ENCODE results near the gene FOXK1. TPM values are rescaled to one million over a fixed set of nuclear protein-coding genes. Genes with fewer than 3 reads are reported as not detected.

FOXK1 gene
- total RNA-seq, 3 donors from 2014 or later: 30.1 to 48.5 (median 33.4) TPM

- no peaks in the 10 kb centered on the region for H3K36me3 ChIP-seq (ENCODE audit: low read depth)
- intact Hi-C loops (cut with DNase I, micrococcal nuclease): no loop called here
- DNase-seq (no peak), ATAC-seq (no peak)
- TF ChIP-seq, protein P1, sequence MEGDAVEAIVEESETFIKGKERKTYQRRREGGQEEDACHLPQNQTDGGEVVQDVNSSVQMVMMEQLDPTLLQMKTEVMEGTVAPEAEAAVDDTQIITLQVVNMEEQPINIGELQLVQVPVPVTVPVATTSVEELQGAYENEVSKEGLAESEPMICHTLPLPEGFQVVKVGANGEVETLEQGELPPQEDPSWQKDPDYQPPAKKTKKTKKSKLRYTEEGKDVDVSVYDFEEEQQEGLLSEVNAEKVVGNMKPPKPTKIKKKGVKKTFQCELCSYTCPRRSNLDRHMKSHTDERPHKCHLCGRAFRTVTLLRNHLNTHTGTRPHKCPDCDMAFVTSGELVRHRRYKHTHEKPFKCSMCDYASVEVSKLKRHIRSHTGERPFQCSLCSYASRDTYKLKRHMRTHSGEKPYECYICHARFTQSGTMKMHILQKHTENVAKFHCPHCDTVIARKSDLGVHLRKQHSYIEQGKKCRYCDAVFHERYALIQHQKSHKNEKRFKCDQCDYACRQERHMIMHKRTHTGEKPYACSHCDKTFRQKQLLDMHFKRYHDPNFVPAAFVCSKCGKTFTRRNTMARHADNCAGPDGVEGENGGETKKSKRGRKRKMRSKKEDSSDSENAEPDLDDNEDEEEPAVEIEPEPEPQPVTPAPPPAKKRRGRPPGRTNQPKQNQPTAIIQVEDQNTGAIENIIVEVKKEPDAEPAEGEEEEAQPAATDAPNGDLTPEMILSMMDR (IDR thresholded peaks at IDR 0.05): no peak
- peaks cover 17% of the 10 kb centered on the region for H3K4me1 ChIP-seq (ENCODE audit: low read depth)
- no peak overlapping the region for H3K4me3 ChIP-seq
- H3K9me3 ChIP-seq: no peaks in the 10 kb centered on the region
Observed at GRCh38 chr7:4779118-4779517, 97.0 kb downstream of the FOXK1 start.

GRCh38 chr7:4781366-4782069 is 99.4 kb downstream of the FOXK1 start:
- H3K4me3 ChIP-seq: no peak overlapping the region
- TF ChIP-seq, protein P1 (IDR thresholded peaks at IDR 0.05): no peak
- H3K36me3 ChIP-seq (ENCODE audit: low read depth): no peaks in the 10 kb centered on the region
- DNase-seq: no peak
- ATAC-seq: no peak
- intact Hi-C loops (cut with DNase I, micrococcal nuclease): no loop called here
- H3K4me1 ChIP-seq (ENCODE audit: low read depth): peaks cover 10% of the 10 kb centered on the region
- no peaks in the 10 kb centered on the region for H3K9me3 ChIP-seq

- peaks cover 6% of the 10 kb centered on the region for H3K4me1 ChIP-seq (ENCODE audit: low read depth)
- no peak for ATAC-seq
- intact Hi-C loops (cut with DNase I, micrococcal nuclease): no loop called here
- no peak overlapping the region for H3K4me3 ChIP-seq
- H3K36me3 ChIP-seq (ENCODE audit: low read depth): no peaks in the 10 kb centered on the region
- no peaks in the 10 kb centered on the region for H3K9me3 ChIP-seq
- TF ChIP-seq, protein P1 (IDR thresholded peaks at IDR 0.05): no peak
- no peak for DNase-seq
Observed at GRCh38 chr7:4782333-4783291, 100.5 kb downstream of the FOXK1 start.

- ATAC-seq (no peak), DNase-seq (no peak)
- Histone ChIP-seq H3K4me1 (ENCODE audit: low read depth) (peaks cover 1% of the 10 kb centered on the region), H3K36me3 (ENCODE audit: low read depth) (no peaks in the 10 kb centered on the region), H3K4me3 (no peak overlapping the region), H3K9me3 (no peaks in the 10 kb centered on the region)
- intact Hi-C loops (cut with DNase I, micrococcal nuclease): no loop called here
- TF ChIP-seq, protein P1 (IDR thresholded peaks at IDR 0.05): no peak
Observed at GRCh38 chr7:4783292-4783652, 101.2 kb downstream of the FOXK1 start.

GRCh38 chr7:4783762-4784351 is 101.8 kb downstream of the FOXK1 start:
- no peak for DNase-seq
- TF ChIP-seq, protein P1 (IDR thresholded peaks at IDR 0.05): no peak
- ATAC-seq: no peak
- Histone ChIP-seq H3K36me3 (ENCODE audit: low read depth) (no peaks in the 10 kb centered on the region), H3K4me1 (ENCODE audit: low read depth) (no peaks in the 10 kb centered on the region), H3K4me3 (no peak overlapping the region), H3K9me3 (no peaks in the 10 kb centered on the region)
- intact Hi-C loops (cut with DNase I, micrococcal nuclease): no loop called here
